ENCODE data around the gene DFFB.

DFFB gene

GRCh38 chr1:3929126-3929525 lies 71.8 kb downstream of the DFFB start:
- DNase-seq, result no peak

GRCh38 chr1:3930301-3931006 lies 73.2 kb downstream of the DFFB start:
- DNase-seq, result no peak

DNA sequence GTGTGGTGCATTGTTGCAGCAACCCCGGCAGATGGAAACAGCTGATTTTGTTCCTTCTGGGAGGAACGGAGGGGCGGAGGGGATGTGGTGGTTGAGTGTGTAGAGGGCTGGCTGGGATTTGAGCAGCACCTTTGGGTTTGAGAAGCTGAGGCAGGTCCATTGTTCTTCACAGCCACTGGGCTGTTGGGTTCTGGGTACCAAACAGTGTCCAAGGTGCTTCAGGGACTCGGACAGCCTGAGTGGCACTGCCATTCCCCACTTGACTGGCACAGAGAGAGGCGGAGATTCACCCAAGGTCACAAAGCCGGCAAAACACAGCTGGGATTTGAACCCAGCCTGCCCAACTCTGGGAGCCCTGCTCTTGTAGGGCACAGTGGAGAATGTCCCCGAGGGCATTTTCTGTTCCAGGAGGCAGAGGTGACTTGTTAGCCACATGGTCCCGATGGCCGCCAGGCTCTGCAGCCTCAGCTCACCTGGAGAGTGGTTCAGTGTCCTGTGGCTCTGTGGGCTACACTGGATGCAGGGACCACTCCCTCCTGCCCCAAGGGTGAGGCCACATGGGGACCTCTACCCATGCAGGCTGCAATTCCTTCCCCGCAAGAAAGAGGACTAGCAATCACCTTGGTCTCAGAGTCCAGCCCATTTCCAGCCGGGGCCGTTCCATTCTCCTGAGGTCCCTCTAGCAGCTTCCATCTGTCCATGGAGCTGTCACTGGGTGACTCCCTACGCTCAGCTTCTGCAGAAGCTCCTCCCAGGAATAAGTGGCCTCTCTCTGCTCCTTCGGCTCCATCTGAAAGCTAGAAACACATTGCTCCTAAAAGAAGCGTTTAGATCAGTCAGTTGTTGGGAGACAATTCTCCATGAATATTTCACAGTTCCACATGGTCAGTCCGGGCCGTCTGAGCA lies 74.0 kb downstream of the DFFB start:
- no peak for DNase-seq

GRCh38 chr1:3932156-3932919 lies 75.1 kb downstream of the DFFB start:
- no peak for DNase-seq
